GM19468 (cell line): Measurements from ENCODE around the gene PPP2R5C.
"Not testable (repeated sequence)": the region's sequence is repeated elsewhere in the genome, so short reads cannot be mapped to it uniquely, and the experiment has no call there.

Experiments
- ATAC-seq: cut with Tn5 transposase; IDR thresholded peaks from one replicate; pipeline ENCODE4 v1.9.1; 2021; ENCODE audit warnings: mild to moderate bottlenecking, moderate library complexity, moderate number of reproducible peaks; ENCODE audit not compliant: unreplicated experiment; ENCODE audit errors: extremely low read depth

Gene PPP2R5C

GRCh38 chr14:101743701-101744100 lies 17.8 kb upstream of the PPP2R5C start:
- no peak for ATAC-seq

- ATAC-seq: not testable (repeated sequence)
Observed at GRCh38 chr14:101744382-101744781, 17.1 kb upstream of the PPP2R5C start.

- ATAC-seq: not testable (repeated sequence)
Observed at GRCh38 chr14:101749756-101750155, 11.8 kb upstream of the PPP2R5C start.

- ATAC-seq: no peak
Observed at GRCh38 chr14:101754893-101755292, 6.6 kb upstream of the PPP2R5C start.

GRCh38 chr14:101755591-101756324 lies 5.8 kb upstream of the PPP2R5C start:
- ATAC-seq: no peak

DNA sequence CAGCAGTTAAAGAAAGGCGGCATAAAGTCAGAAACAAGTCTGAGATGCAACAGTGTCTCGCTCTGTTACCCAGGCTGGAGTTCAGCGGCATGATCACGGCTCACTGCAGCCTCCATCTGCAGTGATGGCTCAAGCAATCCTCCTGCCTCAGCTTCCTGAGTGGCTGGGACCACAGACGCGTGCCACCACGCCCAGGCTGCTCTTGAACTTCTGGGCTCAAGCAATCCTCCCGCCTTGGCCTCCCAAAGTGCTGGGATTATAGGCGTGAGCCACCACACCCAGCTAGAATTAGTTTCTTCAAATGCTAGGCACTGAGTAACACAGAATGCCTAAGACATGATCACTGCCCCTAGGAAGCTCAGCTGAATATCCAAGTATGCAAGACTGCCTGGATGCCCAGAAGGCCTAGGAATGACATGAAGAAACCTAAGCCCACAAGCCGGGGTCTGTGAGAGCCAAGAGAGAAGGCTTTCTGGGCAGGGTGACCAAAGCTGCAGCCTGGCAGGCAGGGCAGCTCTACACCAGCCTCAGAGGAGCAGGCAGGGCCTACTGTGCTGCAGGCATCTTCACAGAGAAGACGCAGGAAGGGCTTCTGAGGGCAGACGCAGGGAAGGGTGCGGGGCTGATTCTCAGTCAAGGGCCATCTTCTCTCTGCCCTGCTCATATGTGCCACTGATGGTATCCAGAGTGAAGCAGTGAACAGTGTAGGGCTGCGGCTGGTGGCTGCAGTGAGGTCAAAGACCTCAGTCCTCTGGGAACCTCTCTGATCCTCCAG lies 4.3 kb upstream of the PPP2R5C start:
- ATAC-seq: no peak

- no peak for ATAC-seq
Observed at GRCh38 chr14:101757839-101758211, 3.7 kb upstream of the PPP2R5C start.

GRCh38 chr14:101758913-101759593 lies 2.5 kb upstream of the PPP2R5C start:
- ATAC-seq: no peak

GRCh38 chr14:101760138-101761011 lies 1.1 kb upstream of the PPP2R5C start:
- no peak for ATAC-seq

DNA sequence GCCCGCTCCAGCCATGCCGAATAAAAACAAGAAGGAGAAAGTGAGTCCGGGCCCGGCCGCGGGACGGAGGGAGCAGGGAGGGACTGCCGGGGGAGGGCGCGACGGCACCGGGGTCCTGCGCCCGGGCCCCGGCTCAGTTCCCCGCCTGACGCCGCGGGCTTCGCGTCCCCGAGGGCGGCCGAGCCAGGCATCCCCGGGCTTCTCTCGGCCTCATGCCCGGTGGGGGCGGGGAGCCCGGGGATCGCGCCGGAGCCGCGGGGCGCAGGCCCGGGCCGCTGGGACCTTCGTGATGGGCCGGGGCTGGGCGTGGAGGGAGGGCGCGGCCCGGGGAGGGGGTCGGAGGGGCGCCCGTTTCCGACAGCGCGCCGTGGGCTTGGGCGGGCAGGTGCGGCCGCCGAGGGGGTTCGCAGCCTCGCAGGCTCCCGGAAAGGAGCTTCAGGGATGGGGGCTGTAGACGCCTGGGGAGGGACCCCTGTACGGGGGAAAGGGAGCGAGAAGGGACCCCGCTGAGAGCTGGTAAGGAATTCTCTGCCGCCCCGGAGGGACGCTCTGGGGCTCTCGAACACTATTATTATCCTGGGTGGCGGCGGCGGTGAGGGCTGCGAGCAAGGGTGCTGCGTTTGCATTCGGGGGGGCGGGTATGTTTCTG lies 496 bp downstream of the PPP2R5C start:
- peak; percentile 3 for ATAC-seq

DNA sequence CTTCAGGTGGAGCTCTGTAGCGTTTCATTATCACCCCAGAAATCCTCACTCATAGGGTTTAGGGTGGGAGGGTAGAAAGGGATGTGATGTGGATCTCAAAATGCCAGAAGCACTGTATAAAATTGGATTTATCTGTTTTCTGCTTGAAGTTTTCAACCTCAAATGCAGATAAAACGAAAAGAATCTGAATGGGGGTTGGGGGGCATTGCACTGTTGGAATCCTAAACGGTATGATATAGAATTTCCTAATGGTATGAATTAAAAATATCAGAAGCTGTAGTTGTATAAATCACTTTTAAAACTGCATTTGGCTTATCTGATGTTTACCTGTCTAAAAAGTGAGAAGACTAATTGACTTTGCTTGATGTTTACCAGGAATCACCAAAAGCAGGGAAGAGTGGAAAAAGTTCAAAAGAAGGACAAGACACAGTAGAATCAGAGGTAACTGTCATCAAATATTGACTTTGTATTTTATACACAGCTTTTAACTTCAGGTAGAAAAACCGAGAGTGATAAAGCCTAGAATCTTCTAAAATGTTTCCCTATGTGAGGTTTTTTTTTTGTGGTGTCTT lies 1.1 kb downstream of the PPP2R5C start:
- no peak for ATAC-seq

DNA sequence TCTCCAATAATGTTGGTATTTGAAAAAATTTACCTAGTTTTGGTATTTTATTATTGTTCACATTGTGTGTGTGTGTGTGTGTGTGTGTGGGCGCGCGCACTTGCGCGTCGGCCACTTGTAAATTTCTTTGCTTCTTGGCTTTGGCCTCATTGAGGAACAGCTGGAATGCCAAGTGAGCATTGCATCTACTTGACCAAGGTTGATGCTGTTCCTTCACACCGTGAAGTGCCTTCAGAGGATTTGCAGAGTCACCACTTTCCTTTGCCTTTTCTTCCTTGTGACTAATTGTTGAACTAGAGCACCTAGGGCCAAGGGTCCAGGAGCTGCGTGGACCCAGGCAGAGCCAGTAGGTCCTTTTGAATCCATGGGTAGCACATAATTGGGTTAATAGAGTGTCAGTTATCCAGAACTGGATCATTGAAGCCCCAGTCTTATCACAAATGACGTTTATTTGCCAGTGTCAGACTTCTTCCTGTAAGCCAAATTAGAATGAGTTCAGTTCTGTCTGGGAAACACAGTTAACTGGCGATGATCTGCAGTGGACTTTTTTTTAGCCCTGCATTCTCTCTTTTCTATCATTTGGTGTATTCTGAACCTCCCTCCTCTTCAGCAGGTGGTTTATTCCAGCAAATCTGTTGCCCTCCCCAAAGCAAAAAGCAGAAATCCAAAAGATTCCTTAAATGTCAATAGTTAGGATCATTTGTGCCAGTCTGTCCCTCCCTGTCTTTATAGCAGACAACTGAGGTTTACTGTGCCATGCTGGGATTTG lies 2.6 kb downstream of the PPP2R5C start:
- ATAC-seq: no peak

GRCh38 chr14:101767618-101768362 lies 6.3 kb downstream of the PPP2R5C start:
- no peak for ATAC-seq

GRCh38 chr14:101770183-101770582 lies 8.7 kb downstream of the PPP2R5C start:
- no peak for ATAC-seq

DNA sequence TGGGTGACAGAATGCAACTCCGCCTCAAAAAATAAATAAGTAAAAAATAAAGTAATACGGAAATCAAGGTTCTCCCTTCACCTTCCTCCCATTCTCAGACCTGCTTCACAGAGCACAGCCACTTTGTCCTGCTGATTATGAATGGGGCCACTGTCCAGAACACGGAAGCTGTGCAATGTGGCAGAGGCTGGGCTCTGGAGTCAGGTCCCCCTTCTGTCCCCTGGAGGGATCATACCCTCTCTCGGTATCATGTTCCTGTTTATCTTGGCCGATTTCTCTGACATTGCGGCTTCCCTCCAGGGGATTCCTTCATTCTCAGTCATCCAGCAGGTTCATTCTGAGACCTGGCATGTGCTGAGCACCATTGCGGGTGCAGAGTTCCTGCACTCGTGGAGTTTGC lies 11.3 kb downstream of the PPP2R5C start:
- ATAC-seq: no peak

GRCh38 chr14:101773378-101773777 lies 11.9 kb downstream of the PPP2R5C start:
- ATAC-seq: no peak

- ATAC-seq: no peak
Observed at GRCh38 chr14:101774006-101774795, 12.7 kb downstream of the PPP2R5C start.
